Measurements from ENCODE around the gene CDH9.

The CDH9 gene, protein sequence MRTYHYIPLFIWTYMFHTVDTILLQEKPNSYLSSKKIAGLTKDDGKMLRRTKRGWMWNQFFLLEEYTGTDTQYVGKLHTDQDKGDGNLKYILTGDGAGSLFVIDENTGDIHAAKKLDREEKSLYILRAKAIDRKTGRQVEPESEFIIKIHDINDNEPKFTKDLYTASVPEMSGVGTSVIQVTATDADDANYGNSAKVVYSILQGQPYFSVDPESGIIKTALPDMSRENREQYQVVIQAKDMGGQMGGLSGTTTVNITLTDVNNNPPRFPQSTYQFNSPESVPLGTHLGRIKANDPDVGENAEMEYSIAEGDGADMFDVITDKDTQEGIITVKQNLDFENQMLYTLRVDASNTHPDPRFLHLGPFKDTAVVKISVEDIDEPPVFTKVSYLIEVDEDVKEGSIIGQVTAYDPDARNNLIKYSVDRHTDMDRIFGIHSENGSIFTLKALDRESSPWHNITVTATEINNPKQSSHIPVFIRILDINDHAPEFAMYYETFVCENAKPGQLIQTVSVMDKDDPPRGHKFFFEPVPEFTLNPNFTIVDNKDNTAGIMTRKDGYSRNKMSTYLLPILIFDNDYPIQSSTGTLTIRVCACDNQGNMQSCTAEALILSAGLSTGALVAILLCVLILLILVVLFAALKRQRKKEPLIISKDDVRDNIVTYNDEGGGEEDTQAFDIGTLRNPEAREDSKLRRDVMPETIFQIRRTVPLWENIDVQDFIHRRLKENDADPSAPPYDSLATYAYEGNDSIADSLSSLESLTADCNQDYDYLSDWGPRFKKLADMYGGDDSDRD

DNA sequence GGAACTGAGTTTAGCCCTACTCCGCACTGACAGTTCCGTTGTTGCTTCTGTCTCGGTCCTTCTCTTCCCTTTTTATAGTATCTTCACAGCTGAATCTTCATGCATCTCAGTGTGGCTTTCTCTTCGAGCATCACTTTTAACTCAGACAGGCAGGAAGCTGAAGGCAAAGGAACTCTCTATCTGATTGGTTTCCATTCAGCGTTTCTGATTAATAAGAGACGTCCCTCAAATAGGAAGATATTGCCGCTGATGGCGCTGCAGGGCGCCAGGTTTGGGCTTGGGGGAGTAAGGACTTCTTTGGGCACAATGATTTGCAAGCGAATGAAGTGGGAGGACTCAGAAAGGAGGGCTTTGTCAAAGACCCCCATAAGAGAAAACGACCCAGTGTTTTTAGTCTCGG is at the start of gene CDH9:
Gene CDH9, minus strand, starts transcription at position 111 of the 400 bp plus-strand sequence. CDS start 50,253 bp downstream, outside the sequence.
- Mint-ChIP-seq H3K27ac (no peak within 1 kb of the TSS), H3K36me3 (no peaks in the 10 kb centered on the region), H3K4me1 (no peaks in the 10 kb centered on the region), H3K9me3 (no peaks in the 10 kb centered on the region), H3K4me3 (no peak within 1 kb of the TSS), H3K27me3 (no peaks in the 10 kb centered on the region)
- no peak for DNase-seq
- CTCF ChIA-PET: no interaction called here

DNA sequence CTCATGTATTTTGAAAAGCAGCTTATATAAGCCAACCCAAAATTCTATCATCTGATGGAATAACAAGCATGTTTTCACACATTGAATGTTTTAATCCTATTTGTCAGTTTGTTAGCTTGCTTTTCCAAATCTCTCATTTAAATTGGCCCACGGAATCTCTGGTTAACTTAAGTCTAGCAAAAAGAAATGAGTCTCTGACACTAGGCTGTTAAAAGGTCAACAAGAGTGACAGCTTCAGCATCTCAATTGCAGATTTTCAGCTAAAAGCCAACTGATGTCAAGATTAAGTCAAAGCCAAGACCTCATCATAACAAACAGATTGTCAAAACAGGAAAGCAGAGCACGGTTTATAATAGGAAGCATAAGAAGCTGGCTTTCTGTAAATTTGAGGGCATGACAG is 49.4 kb upstream of the CDH9 start:
- peaks cover 7% of the 10 kb centered on the region for H3K9me3 Mint-ChIP-seq
- H3K27ac Mint-ChIP-seq: no peak overlapping the region
- CTCF ChIA-PET: no interaction called here
- H3K27me3 Mint-ChIP-seq: no peaks in the 10 kb centered on the region
- H3K36me3 Mint-ChIP-seq: no peaks in the 10 kb centered on the region
- DNase-seq: no peak
- H3K4me3 Mint-ChIP-seq: no peak overlapping the region
- no peaks in the 10 kb centered on the region for H3K4me1 Mint-ChIP-seq

DNA sequence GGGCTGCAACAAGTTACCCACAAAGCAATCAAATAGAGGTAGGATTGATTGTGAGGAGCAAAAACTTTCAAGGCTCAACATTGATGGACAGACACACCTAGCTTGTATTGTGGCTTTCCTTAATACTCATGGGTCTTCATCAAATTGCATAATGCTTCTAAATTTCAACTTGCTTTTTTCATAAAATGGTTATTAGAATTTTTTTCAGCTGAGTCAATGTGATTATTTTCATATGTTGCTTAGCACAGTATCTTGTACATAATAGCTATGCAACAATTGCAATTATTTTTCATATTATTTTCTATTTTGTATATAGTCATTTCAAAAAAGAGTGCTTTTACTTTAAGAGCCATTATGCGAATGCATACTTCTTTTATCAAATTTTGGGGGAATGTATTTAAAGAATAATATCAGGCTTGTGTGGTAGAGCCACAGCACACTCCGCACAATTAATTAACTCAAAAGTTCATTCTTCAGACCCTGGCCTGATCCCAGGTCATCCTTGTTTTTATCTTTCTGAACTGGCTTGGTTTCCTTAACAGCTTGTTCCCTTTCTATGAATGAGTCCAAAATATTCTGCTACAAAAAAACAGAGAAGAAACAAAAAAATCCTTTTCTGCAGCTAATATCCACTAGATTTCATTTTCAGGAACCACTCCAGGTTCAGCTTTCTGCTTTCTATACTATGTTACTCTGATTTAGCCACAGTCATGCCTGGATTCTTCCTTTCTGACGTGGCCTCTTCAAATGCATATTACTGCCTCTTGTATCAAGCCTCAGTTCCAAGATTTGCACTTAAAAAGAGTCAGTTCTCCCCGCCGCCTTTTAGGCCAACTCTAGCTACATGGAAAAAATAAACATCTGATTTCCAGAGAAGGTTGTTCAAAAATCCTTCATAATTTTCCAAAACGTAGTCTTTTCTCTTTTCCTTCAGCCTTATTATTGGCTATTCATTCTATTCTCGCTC is 45.3 kb upstream of the CDH9 start:
- Mint-ChIP-seq H3K4me3 (no peak overlapping the region), H3K36me3 (no peaks in the 10 kb centered on the region), H3K9me3 (peaks cover 9% of the 10 kb centered on the region), H3K4me1 (no peaks in the 10 kb centered on the region), H3K27ac (no peak overlapping the region), H3K27me3 (no peaks in the 10 kb centered on the region)
- DNase-seq: no peak
- CTCF ChIA-PET: no interaction called here

DNA sequence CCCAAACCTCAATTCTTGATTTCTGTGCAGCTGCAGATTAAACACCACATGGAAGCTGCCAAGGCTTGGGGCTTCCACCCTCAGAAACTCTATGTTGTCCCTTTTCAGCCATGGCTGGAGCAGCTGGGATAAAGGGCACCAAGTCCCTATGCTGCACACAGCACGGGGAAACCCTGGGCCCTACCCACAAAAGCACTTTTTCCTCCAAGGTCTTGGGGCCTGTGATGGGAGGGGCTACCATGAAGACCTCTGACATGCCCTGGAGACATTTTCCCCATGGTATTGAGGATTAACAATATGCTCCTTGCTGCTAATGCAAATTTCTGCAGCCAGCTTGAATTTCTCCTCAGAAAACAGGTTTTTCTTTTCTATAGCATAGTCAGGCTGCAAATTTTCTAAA is 41.8 kb upstream of the CDH9 start:
- Mint-ChIP-seq H3K27me3 (no peaks in the 10 kb centered on the region), H3K36me3 (no peaks in the 10 kb centered on the region), H3K9me3 (peaks cover 15% of the 10 kb centered on the region), H3K4me1 (no peaks in the 10 kb centered on the region), H3K27ac (no peak overlapping the region), H3K4me3 (no peak overlapping the region)
- no peak for DNase-seq
- CTCF ChIA-PET: no interaction called here

DNA sequence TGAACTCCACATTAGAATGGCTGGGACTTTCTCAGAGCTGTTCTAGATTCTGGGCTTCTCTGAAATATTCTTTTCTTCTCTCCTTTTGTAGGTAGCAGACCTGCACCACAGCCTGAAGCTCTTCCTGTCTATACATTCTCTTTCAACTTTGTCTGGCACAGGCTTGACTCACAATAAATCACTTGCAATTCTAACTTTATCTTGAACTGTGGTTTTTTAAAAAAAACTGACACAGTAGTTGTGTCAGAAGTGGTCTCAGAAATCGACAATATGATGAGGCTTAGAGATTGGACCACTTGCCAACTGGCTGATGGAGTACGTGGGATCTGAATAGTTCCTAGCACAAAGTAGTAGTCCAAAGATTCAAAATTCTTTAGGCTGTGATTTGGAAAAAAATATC is 24.1 kb upstream of the CDH9 start:
- no peak overlapping the region for H3K27ac Mint-ChIP-seq
- no peaks in the 10 kb centered on the region for H3K36me3 Mint-ChIP-seq
- no peaks in the 10 kb centered on the region for H3K4me1 Mint-ChIP-seq
- no peak overlapping the region for H3K4me3 Mint-ChIP-seq
- H3K27me3 Mint-ChIP-seq: no peaks in the 10 kb centered on the region
- CTCF ChIA-PET: no interaction called here
- H3K9me3 Mint-ChIP-seq: peaks cover 20% of the 10 kb centered on the region
- DNase-seq: no peak

DNA sequence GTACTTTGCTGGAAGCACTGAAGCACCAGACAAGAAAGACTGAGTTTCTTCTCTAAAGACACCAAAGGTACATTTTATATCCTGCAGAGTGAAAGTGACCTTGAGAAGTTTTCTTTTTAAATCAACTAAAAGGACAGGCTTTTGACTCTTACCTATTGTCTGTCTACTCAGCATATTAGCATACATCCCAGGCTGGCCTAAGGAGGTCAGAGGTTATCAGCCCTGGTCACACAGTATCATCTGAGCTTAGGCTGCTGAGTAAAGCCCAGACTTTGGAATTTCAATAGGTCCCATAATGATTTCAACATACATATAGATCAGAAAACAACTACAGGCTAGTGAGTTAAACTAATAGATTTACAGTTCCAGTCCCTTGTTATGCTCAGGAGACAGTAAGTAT is 10.1 kb upstream of the CDH9 start:
- H3K27ac Mint-ChIP-seq: no peak overlapping the region
- H3K36me3 Mint-ChIP-seq: no peaks in the 10 kb centered on the region
- CTCF ChIA-PET: no interaction called here

DNA sequence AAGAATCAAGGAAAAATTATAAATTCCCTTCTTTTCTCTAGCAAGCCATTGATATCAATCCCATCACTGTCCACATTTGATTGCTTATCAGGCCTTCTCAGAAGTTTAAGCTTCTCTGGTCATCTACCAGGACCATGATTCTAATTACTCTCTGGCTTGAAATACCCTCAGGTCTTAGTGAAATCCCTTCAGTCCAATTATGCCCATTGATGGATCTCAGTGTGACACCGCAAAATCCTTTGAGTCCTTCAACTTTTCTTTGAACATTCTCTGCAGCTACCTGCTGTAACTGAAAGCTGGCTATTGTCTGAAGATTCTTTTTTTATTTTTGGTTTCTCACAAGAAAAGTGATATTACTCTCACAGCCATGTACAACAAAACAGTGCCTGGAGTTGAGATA is 3.0 kb upstream of the CDH9 start:
- Mint-ChIP-seq H3K27me3 (no peaks in the 10 kb centered on the region), H3K36me3 (no peaks in the 10 kb centered on the region), H3K9me3 (no peaks in the 10 kb centered on the region), H3K4me3 (no peak overlapping the region), H3K4me1 (no peaks in the 10 kb centered on the region), H3K27ac (no peak overlapping the region)
- DNase-seq: no peak
- CTCF ChIA-PET: no interaction called here

More for the DNA sequence above, 10.1 kb upstream of the CDH9 start:
- DNase-seq: no peak
- Mint-ChIP-seq H3K9me3 (peaks cover under 1% of the 10 kb centered on the region), H3K4me1 (no peaks in the 10 kb centered on the region), H3K4me3 (no peak overlapping the region), H3K27me3 (no peaks in the 10 kb centered on the region)

DNA sequence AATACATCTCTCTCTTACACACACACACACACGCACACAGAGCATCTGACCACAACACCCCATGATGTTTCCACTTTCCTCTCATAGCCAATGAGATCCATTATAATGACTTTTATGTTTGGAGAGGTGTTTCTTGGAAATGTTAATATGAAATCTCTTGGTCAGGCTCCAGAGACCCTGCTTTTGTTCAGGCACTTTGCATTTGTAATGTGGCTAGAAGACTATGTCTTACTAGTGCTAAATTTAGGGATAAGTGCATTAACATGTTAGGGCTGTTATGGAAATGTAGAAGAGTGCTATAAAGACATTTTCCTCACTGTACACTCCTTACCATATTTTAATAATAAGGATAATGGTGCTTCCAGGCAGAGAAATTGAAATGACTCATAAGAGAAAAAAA is 3.8 kb downstream of the CDH9 start:
- Mint-ChIP-seq H3K4me3 (no peak overlapping the region), H3K9me3 (no peaks in the 10 kb centered on the region), H3K27me3 (no peaks in the 10 kb centered on the region), H3K4me1 (no peaks in the 10 kb centered on the region), H3K27ac (no peak overlapping the region), H3K36me3 (no peaks in the 10 kb centered on the region)
- DNase-seq: no peak
- CTCF ChIA-PET: no interaction called here

DNA sequence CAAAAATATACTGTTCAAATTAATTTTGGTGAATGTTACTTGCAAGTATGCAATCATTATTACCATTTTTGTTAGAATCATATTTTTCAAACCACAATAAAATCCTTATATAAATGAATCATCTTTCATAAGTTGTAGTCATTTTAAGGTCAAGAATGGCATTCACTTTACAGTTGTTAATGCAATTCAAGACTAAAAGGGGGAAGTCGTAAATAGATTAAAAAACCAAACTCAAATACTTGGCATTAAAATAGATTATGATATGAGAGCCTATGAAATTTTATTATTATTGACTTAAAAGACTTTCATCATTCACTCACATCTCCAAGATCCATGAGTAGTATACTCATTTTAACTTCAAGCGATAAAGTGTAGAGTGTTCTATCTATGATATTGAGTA is 11.6 kb downstream of the CDH9 start:
- Mint-ChIP-seq H3K27me3 (no peaks in the 10 kb centered on the region), H3K9me3 (peaks cover 8% of the 10 kb centered on the region), H3K4me3 (no peak overlapping the region), H3K36me3 (no peaks in the 10 kb centered on the region), H3K4me1 (no peaks in the 10 kb centered on the region), H3K27ac (no peak overlapping the region)
- CTCF ChIA-PET: no interaction called here
- DNase-seq: no peak

DNA sequence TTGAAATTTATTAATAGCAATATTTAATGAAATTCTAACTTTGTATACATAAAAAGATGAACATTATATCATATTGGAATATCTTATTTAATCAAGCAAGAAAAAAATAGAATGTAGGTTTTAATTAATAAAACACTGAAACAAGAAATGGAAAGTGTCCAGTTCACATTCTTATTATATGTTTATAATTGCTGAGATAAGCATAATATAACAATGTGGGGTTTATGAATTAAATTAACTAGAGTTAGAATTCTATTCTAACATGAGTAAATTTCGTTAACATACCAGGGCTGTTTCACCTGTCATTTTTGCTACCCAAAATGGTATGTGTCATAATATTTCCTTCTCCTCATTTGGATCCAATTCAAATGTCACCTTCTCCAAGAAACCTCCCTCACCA is 12.3 kb downstream of the CDH9 start:
- DNase-seq: no peak
- Mint-ChIP-seq H3K4me1 (no peaks in the 10 kb centered on the region), H3K9me3 (peaks cover 8% of the 10 kb centered on the region), H3K27ac (no peak overlapping the region), H3K36me3 (no peaks in the 10 kb centered on the region), H3K27me3 (no peaks in the 10 kb centered on the region), H3K4me3 (no peak overlapping the region)
- CTCF ChIA-PET: no interaction called here

DNA sequence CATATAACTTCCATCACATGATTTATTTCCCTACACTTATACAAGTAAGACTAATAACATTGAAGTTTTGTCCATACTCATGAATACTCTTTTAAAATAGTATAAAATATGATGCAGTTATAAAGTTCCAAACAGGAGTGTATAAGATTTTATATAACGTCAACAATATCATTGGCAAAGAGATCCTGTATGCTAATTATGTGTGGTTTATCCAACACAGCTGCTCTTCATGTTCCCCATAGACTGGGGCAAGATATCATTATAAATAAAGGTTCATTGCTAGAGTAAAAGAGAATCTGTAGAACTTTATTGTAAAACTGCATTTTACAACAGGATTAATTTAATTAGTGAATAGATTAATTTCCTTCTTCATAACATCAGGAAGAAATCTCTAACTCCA is 16.9 kb downstream of the CDH9 start:
- H3K36me3 Mint-ChIP-seq: no peaks in the 10 kb centered on the region
- no peak for DNase-seq

DNA sequence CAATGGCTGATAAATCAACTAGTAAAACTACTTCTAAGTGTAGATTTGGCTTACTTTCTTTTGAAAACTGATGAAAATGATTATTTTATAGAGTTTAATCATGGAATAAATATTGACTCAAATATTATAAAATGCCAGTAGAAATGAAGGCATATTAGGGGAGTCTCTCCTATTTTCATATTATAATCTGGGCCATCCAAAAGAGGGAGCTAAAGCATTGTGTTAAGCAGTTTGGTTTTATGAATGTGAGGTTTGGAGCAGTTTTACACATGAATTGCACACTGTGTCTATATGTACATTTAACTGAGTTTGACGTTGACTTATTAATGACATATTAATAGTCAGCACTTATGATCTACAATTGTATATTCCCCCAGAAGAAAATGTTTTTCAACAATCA is 17.4 kb downstream of the CDH9 start:
- Mint-ChIP-seq H3K4me3 (no peak overlapping the region), H3K9me3 (peaks cover 8% of the 10 kb centered on the region), H3K27ac (no peak overlapping the region), H3K4me1 (no peaks in the 10 kb centered on the region), H3K27me3 (no peaks in the 10 kb centered on the region), H3K36me3 (no peaks in the 10 kb centered on the region)
- DNase-seq: no peak
- CTCF ChIA-PET: no interaction called here

More for the DNA sequence above, 16.9 kb downstream of the CDH9 start:
- no peak overlapping the region for H3K4me3 Mint-ChIP-seq
- peaks cover 8% of the 10 kb centered on the region for H3K9me3 Mint-ChIP-seq
- H3K27me3 Mint-ChIP-seq: no peaks in the 10 kb centered on the region
- no peaks in the 10 kb centered on the region for H3K4me1 Mint-ChIP-seq
- CTCF ChIA-PET: no interaction called here
- no peak overlapping the region for H3K27ac Mint-ChIP-seq

DNA sequence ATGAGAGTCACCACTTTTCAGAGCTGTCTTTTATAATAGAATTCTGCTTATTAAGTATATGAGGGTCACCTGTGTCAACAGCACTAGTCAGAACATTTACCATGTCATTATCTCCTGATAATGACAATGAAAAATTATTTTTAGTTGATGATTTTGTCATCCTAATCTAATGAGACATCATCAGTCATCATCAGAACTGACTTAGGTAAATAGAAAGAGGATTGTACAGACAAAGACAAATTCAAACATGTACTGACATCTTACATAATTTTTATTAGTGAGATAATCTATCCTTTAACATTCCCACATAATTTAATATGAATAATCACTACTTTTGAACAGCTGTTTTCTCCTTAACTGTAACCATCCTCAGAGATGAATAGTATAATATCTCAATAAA is 22.6 kb downstream of the CDH9 start:
- H3K27me3 Mint-ChIP-seq: no peaks in the 10 kb centered on the region
- no peaks in the 10 kb centered on the region for H3K4me1 Mint-ChIP-seq
- no peaks in the 10 kb centered on the region for H3K36me3 Mint-ChIP-seq
- DNase-seq: no peak
- H3K4me3 Mint-ChIP-seq: no peak overlapping the region
- H3K9me3 Mint-ChIP-seq: no peaks in the 10 kb centered on the region
- CTCF ChIA-PET: no interaction called here
- no peak overlapping the region for H3K27ac Mint-ChIP-seq

DNA sequence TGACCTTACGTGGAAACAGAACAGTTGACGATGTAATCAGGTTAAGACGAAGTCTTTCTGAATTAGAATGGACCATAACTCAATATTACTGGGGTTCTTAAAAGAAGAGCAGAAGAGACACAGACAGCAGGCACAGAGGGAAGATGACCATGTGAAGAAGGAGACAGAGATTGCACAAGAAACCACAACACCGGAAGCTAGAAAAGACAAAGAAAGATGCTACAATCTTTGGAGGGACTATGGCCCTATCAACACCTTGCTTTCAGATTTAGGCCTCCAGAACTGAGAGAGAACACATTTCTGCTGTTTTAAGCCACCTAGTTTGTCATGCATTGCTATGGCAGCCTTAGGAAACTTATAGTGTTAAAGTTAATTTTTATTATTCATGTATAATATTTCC is 27.1 kb downstream of the CDH9 start:
- H3K4me1 Mint-ChIP-seq: no peaks in the 10 kb centered on the region
- DNase-seq: no peak
- H3K36me3 Mint-ChIP-seq: no peaks in the 10 kb centered on the region
- H3K27me3 Mint-ChIP-seq: no peaks in the 10 kb centered on the region
- CTCF ChIA-PET: no interaction called here
- H3K9me3 Mint-ChIP-seq: peaks cover 3% of the 10 kb centered on the region
- H3K27ac Mint-ChIP-seq: no peak overlapping the region
- no peak overlapping the region for H3K4me3 Mint-ChIP-seq

Data from activated naive CD4-positive, alpha-beta T cell treated with anti-CD3 and anti-CD28 coated beads, Interleukin-2, amount 10 ng/mL, durations not matched to agents 7 days and 5 days (primary cell).